ENCODE measurements around the gene KCNMA1. TPM values are rescaled to one million over a fixed set of nuclear protein-coding genes. Genes with fewer than 3 reads are reported as not detected.

KCNMA1 gene
- total RNA-seq, 1 experiment from 2014 or later: 0.70 TPM

- intact Hi-C loops (cut with micrococcal nuclease; ENCODE audit: unreplicated experiment): no loop called here
- BruUV-seq (replicated peaks): no TSS peak
- Histone ChIP-seq H3K36me3 (ENCODE audit: low read depth) (no peaks in the 10 kb centered on the region), H2AFZ (no peak overlapping the region), H3K4me2 (no peak overlapping the region), H3K4me1 (replicated peaks; ENCODE audit: insufficient read depth) (no peaks in the 10 kb centered on the region), H3K27ac (no peak overlapping the region), H3F3A (ENCODE audit: insufficient read depth, low read depth) (no peaks in the 10 kb centered on the region), H4K20me1 (ENCODE audit: insufficient read depth) (no peaks in the 10 kb centered on the region), H3K27me3 (ENCODE audit: insufficient read depth, low read depth) (peaks cover 38% of the 10 kb centered on the region; the same call in 1 of the 2 replicates), H3K4me3 (no peak overlapping the region), H3K9me2 (ENCODE audit: insufficient read depth) (no peaks in the 10 kb centered on the region), H3K79me2 (ENCODE audit: low read depth) (no peaks in the 10 kb centered on the region), H3K9me3 (ENCODE audit: insufficient read depth, low read depth) (no peaks in the 10 kb centered on the region)
- no peak for DNase-seq
- ChIA-PET POLR2A (ENCODE audit: unreplicated experiment) (no interaction called here), CTCF (no interaction called here)
- no peak for TF ChIP-seq CTCF (conservative IDR thresholded peaks at IDR 0.05)
- TF ChIP-seq EZH2 (IDR thresholded peaks at IDR 0.05; ENCODE audit: low read depth): no peak
Measured at GRCh38 chr10:76884673-76885275, 752.8 kb downstream of the KCNMA1 start.

DNA sequence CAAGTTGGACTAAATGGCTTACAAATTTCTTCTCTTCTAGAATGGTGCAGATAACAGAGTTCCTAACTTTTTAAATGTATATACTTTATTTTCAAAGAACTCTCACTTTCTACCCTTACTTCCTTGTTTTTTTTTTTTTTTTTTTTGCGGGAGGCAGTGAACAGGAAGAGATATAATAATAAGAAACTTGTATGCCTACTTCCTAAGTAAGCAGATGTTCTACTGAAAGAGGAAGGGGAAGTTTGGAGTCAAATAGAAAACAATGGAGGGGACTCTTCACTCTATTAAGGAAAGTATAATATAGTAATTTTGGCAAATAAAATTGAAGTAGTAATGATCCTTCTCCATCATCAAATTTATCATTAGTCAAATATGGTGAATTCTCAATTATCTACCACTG, 754.0 kb downstream of the KCNMA1 start:
- no peak overlapping the region for H2AFZ ChIP-seq
- CTCF ChIA-PET: no interaction called here
- intact Hi-C loops (cut with micrococcal nuclease; ENCODE audit: unreplicated experiment): no loop called here
- H3K27ac ChIP-seq: no peak overlapping the region
- no peaks in the 10 kb centered on the region for H3K4me1 ChIP-seq (replicated peaks; ENCODE audit: insufficient read depth)
- H3K9me2 ChIP-seq (ENCODE audit: insufficient read depth): no peaks in the 10 kb centered on the region
- no peak overlapping the region for H3K4me3 ChIP-seq
- H3F3A ChIP-seq (ENCODE audit: insufficient read depth, low read depth): no peaks in the 10 kb centered on the region
- H3K9me3 ChIP-seq (ENCODE audit: insufficient read depth, low read depth): no peaks in the 10 kb centered on the region
- H4K20me1 ChIP-seq (ENCODE audit: insufficient read depth): no peaks in the 10 kb centered on the region
- H3K4me2 ChIP-seq: no peak overlapping the region
- TF ChIP-seq CTCF (conservative IDR thresholded peaks at IDR 0.05): no peak
- no peak for TF ChIP-seq EZH2 (IDR thresholded peaks at IDR 0.05; ENCODE audit: low read depth)
- peaks cover 30% of the 10 kb centered on the region; the same call in 1 of the 2 replicates for H3K27me3 ChIP-seq (ENCODE audit: insufficient read depth, low read depth)
- no TSS peak for BruUV-seq (replicated peaks)
- H3K36me3 ChIP-seq (ENCODE audit: low read depth): no peaks in the 10 kb centered on the region
- no peaks in the 10 kb centered on the region for H3K79me2 ChIP-seq (ENCODE audit: low read depth)
- DNase-seq: no peak
- POLR2A ChIA-PET (ENCODE audit: unreplicated experiment): no interaction called here

DNA sequence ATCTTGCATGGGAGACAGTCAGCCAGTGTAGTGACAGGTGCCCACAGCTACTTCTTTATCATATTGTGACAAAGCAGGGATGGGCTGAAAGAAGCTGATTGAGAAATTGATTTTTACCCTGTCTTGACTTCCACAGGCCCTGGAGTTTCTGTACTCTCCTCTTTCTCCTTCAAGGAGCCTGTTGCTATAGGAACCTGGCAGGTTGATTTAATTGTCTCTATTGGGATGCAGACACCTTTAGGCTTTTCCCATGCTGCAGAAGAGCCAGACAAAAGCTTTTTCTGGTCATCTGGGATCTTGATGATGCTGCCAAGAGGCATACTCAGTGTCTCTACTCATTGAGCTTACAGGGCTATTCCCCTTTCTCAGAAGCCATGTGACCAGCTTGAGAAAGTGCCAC, 754.8 kb downstream of the KCNMA1 start:
- no peaks in the 10 kb centered on the region for H3F3A ChIP-seq (ENCODE audit: insufficient read depth, low read depth)
- H3K27me3 ChIP-seq (ENCODE audit: insufficient read depth, low read depth): peaks cover 30% of the 10 kb centered on the region; the same call in 1 of the 2 replicates
- TF ChIP-seq CTCF (conservative IDR thresholded peaks at IDR 0.05) (no peak), EZH2 (IDR thresholded peaks at IDR 0.05; ENCODE audit: low read depth) (no peak)
- H3K36me3 ChIP-seq (ENCODE audit: low read depth): no peaks in the 10 kb centered on the region
- ChIA-PET POLR2A (ENCODE audit: unreplicated experiment) (no interaction called here), CTCF (no interaction called here)
- no peaks in the 10 kb centered on the region for H3K9me3 ChIP-seq (ENCODE audit: insufficient read depth, low read depth)
- no peaks in the 10 kb centered on the region for H3K9me2 ChIP-seq (ENCODE audit: insufficient read depth)
- H3K4me2 ChIP-seq: no peak overlapping the region
- no peak for DNase-seq
- no TSS peak for BruUV-seq (replicated peaks)
- H3K4me1 ChIP-seq (replicated peaks; ENCODE audit: insufficient read depth): no peaks in the 10 kb centered on the region
- no peak overlapping the region for H2AFZ ChIP-seq
- H3K79me2 ChIP-seq (ENCODE audit: low read depth): no peaks in the 10 kb centered on the region
- H4K20me1 ChIP-seq (ENCODE audit: insufficient read depth): no peaks in the 10 kb centered on the region
- no peak overlapping the region for H3K27ac ChIP-seq
- intact Hi-C loops (cut with micrococcal nuclease; ENCODE audit: unreplicated experiment): no loop called here
- H3K4me3 ChIP-seq: no peak overlapping the region

All from PC-9 (cell line).